ENCODE results near the gene ZDHHC14.
"Not testable (repeated sequence)": the region's sequence is repeated elsewhere in the genome, so short reads cannot be mapped to it uniquely, and the experiment has no call there.

The ZDHHC14 gene

DNA sequence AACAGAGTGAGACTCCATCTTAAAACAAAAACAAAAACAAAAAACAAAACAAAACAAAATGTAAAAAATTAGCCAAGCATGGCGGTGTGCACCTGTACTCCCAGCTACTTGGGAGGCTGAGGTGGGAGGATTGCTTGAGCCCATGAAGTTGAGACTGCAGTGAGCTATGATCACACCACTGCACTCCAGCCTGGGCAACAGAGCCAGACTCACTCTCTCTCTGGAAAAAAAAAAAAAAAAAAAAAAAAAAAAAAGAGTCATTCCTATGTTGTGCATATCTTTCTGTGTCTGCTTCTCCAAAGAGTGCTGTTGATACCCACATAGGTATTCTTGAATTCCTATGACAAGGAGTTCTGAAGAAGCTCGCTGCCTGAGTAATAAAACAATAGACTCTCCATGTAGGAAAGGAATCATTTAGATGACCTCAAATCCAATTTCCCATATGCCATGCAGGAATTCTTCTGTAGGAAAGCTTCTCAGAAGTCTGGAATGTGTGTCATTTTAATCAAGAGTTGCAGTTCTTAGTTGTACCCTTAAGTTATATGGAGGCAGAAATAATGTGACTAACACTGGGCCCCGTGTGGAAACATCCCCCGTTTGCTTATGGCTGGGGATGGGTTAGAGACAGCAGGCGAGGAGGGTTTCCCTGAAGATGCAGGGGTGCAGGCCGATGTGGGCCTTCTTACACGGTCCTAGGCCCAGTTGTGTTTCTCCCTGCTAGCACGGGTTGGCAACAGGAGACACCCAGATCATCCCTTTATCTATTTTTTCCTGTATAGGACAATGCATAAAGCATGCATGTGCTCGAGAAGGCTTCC lies 79.4 kb downstream of the ZDHHC14 start:
- no peak for TF ChIP-seq Cebpa-rat (IDR thresholded peaks at IDR 0.05)
- Histone ChIP-seq H3K27me3 (no peaks in the 10 kb centered on the region; the same call in 1 of the 2 replicates), H3K9me3 (no peaks in the 10 kb centered on the region; the same call in 1 of the 2 replicates), H3K4me2 (peak overlapping the region; percentile 81), H4K20me1 (no peaks in the 10 kb centered on the region), H3K9ac (peak overlapping the region; percentile 17; the same call in 1 of the 2 replicates), H3K4me1 (peaks cover 57% of the 10 kb centered on the region), H3K27ac (peak overlapping the region; percentile 75), H3K36me3 (no peaks in the 10 kb centered on the region), H3K4me3 (no peak overlapping the region)

DNA sequence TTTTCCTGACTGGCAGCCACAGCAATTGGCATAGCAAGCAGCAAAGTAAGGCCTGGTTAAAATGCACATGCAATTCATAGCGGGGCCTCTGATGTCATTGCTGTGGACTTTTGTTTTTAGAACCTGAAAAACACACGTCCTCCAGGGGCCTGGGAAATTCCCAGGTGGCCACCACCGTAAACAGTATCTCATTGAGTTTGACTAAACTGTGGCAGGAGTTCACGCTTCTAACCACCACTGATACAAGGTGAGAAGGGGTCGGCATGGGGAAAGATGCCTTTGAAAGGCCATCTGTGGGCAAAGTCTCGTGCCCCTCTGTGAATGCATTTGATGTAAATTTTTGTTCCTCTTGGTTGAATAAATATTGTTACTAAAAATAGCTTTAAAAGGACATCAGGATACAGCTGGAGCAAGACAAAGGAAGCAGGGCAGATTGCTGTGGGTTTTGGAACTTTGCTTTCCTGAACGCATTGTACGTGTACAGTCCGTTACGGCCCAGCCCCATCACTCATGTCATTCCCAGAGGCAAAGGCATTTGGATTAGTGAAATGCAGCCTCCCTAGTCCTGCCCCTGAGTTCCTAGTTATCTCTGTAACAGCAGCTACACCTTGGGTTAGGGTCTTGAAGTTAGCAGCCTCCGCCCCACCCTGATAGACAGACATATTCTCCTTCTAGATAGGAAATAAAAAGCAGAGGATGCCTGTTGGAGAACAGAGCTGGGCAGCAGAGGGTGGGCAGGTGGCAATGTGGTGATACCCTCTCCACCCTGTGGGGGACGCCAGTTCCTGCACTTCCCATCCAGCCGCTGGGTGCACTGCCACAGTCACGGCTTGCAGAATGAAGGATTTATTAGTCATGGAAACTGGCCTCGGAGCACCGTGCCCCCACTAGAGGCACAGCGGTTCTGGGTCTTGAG lies 80.3 kb downstream of the ZDHHC14 start:
- no peak for TF ChIP-seq Cebpa-rat (IDR thresholded peaks at IDR 0.05)
- Histone ChIP-seq H3K36me3 (no peaks in the 10 kb centered on the region), H3K9ac (peak overlapping the region; percentile 17; the same call in 1 of the 2 replicates), H3K4me2 (peak overlapping the region; percentile 81), H3K4me3 (no peak overlapping the region), H3K27ac (peak overlapping the region; percentile 75), H4K20me1 (no peaks in the 10 kb centered on the region), H3K27me3 (no peaks in the 10 kb centered on the region), H3K4me1 (peaks cover 55% of the 10 kb centered on the region), H3K9me3 (no peaks in the 10 kb centered on the region; the same call in 1 of the 2 replicates)

GRCh38 chr6:157462956-157463742 lies 82.2 kb downstream of the ZDHHC14 start:
- no peak overlapping the region for H3K27ac ChIP-seq
- TF ChIP-seq Cebpa-rat (IDR thresholded peaks at IDR 0.05), result no peak
- H3K9me3 ChIP-seq, result no peaks in the 10 kb centered on the region
- no peaks in the 10 kb centered on the region for H4K20me1 ChIP-seq
- H3K27me3 ChIP-seq, result no peaks in the 10 kb centered on the region
- no peak overlapping the region for H3K4me3 ChIP-seq
- no peak overlapping the region for H3K9ac ChIP-seq
- no peak overlapping the region; the same call in 1 of the 2 replicates for H3K4me2 ChIP-seq
- no peaks in the 10 kb centered on the region for H3K36me3 ChIP-seq
- peaks cover 48% of the 10 kb centered on the region for H3K4me1 ChIP-seq

GRCh38 chr6:157463743-157464135 lies 82.7 kb downstream of the ZDHHC14 start:
- H3K27me3 ChIP-seq, H3K9ac ChIP-seq, H3K9me3 ChIP-seq, H3K36me3 ChIP-seq, H3K4me3 ChIP-seq, H4K20me1 ChIP-seq, H3K27ac ChIP-seq, H3K4me2 ChIP-seq: not testable (repeated sequence)
- peaks cover 48% of the 10 kb centered on the region for H3K4me1 ChIP-seq

DNA sequence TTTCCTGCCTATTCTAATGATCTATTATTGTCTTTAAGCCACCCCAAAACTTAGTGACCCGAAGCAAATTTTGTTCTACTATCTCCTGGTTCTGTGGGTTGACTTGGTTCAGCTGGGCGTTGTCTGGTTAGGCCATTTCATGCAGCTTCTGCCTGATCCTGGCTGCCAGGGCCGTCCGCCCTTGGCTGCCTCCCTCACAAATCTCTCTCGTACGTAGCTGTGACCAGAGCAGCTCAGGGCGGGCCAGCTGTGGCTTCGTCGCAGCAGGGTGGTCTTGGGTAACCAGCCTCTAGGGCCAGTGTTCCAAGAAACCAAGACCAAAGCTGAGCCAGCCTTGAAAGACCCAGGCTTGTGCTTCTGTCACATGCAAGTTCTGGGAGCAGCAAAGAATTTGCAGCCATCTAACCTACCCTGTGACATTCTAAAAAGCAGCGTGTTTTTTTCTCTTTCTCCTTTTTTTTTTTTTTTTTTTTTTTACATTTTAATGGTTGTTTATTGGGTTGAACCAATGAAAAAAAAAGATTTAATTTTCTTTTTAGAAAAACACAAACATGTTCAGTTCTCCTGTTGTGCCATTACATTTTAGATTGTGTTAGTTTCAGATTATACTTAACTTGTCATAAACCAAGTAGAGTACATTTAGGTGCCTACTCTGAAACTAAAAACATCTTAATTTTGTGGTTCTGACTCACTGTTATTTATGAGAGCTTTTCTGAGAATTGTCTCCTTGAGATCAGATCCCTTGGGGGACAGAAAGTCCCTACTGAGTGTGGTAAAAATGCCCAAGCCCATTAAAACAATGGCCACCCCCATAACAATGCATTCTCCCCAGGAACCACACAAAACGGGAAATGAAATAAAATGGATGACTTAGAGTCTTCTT lies 83.9 kb downstream of the ZDHHC14 start:
- Histone ChIP-seq H3K36me3 (no peaks in the 10 kb centered on the region), H4K20me1 (no peaks in the 10 kb centered on the region), H3K4me1 (peaks cover 43% of the 10 kb centered on the region), H3K27me3 (no peaks in the 10 kb centered on the region), H3K9me3 (no peaks in the 10 kb centered on the region), H3K4me3 (no peak overlapping the region), H3K9ac (no peak overlapping the region), H3K4me2 (peak overlapping the region; percentile 39), H3K27ac (no peak overlapping the region)
- TF ChIP-seq Cebpa-rat (IDR thresholded peaks at IDR 0.05), result no peak

DNA sequence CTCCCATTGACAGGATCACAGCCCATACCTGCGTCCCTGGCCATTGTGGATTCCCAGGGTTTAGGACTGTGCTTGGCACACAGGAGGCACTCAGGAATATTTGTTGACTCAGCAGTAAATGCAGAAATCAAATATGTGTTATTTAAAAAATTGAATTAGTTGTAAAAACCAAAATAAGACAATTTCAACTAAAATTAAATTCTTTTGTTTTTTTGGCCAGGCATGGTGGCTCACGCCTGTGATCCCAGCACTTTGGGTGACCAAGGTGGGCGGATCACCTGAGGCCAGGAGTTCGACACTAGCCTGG lies 85.3 kb downstream of the ZDHHC14 start:
- no peak overlapping the region for H3K27ac ChIP-seq
- no peaks in the 10 kb centered on the region for H3K27me3 ChIP-seq
- no peak overlapping the region for H3K4me2 ChIP-seq
- H3K36me3 ChIP-seq, result no peaks in the 10 kb centered on the region
- peaks cover 29% of the 10 kb centered on the region for H3K4me1 ChIP-seq
- H3K9ac ChIP-seq, result no peak overlapping the region
- H3K9me3 ChIP-seq, result no peaks in the 10 kb centered on the region
- no peaks in the 10 kb centered on the region for H4K20me1 ChIP-seq
- no peak overlapping the region for H3K4me3 ChIP-seq
- no peak for TF ChIP-seq Cebpa-rat (IDR thresholded peaks at IDR 0.05)

DNA sequence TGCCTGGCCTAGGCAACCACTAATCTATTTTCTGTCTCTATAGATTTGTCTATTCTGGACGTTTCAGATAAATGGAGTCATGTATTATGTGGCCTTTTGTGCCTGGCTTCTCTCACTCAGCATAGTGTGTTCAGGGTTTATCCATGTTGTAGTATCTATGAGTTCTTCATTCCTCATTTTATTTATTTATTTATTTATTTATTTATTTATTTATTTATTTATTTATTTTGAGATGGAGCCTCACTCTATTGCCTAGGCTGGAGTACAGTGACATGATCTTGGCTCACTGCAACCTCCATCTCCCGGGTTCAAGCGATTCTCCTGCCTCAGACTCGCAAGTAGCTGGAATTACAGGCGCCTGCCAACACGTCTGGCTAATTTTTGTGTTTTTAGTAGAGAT lies 86.3 kb downstream of the ZDHHC14 start:
- H4K20me1 ChIP-seq, H3K4me3 ChIP-seq, H3K36me3 ChIP-seq, H3K27ac ChIP-seq, H3K27me3 ChIP-seq, H3K9ac ChIP-seq, H3K9me3 ChIP-seq, H3K4me2 ChIP-seq: not testable (repeated sequence)
- H3K4me1 ChIP-seq, result peaks cover 18% of the 10 kb centered on the region

DNA sequence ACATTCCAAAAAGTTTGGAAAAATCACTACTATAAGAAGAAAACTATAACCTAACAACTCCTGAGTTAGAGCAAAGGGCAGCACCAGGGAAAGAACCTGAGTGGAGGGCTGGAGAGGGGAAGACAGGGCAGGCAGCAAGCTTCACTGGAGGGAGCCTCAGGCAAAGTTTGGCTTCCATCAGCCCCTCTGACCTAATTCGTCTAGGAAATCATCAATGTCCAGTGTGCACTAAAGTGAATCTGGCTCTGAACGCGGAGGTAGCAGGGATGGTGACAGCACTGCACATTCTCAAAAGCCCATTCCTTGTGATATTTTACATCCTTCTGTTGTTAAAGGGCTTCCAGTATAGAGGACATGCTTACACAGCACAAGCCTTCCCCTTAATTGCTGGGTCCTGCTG lies 87.1 kb downstream of the ZDHHC14 start:
- no peaks in the 10 kb centered on the region for H3K36me3 ChIP-seq
- H3K4me1 ChIP-seq, result peaks cover 14% of the 10 kb centered on the region
- no peak overlapping the region for H3K9ac ChIP-seq
- no peaks in the 10 kb centered on the region for H4K20me1 ChIP-seq
- no peak overlapping the region for H3K4me2 ChIP-seq
- H3K4me3 ChIP-seq, result no peak overlapping the region
- TF ChIP-seq Cebpa-rat (IDR thresholded peaks at IDR 0.05), result no peak
- H3K9me3 ChIP-seq, result no peaks in the 10 kb centered on the region
- H3K27me3 ChIP-seq, result no peaks in the 10 kb centered on the region
- no peak overlapping the region for H3K27ac ChIP-seq

DNA sequence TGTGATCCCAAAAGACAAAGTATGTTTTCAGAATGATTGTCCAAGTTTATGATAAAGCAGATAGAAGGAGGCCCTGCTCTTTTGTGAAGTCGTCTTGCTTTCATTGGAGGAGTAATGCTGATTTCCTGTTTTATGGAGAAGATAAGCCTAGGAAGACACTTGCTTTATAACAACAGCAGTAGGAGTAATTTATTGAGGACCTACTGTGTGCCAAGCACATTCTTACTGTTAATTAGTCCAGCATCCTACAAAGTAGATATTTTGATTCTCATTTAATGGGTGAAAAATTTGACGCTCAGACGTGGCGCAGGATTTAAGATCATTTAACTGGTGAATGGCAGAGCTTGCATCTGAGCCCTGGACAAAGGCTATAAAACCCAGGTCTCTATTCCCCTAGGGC lies 87.6 kb downstream of the ZDHHC14 start:
- Histone ChIP-seq H3K4me3 (no peak overlapping the region), H3K9ac (no peak overlapping the region), H3K27ac (no peak overlapping the region), H3K36me3 (no peaks in the 10 kb centered on the region), H3K9me3 (no peaks in the 10 kb centered on the region), H3K4me1 (peaks cover 14% of the 10 kb centered on the region), H3K27me3 (no peaks in the 10 kb centered on the region), H4K20me1 (no peaks in the 10 kb centered on the region), H3K4me2 (no peak overlapping the region)
- no peak for TF ChIP-seq Cebpa-rat (IDR thresholded peaks at IDR 0.05)
